Stimulated activated CD8-positive, alpha-beta memory T cell treated with anti-CD3 and anti-CD28 coated beads, Interleukin-4, amount 100 ng/mL, for 4 hours (primary cell): ENCODE measurements around the gene SPANXN5.
"Not testable (repeated sequence)": the region's sequence is repeated elsewhere in the genome, so short reads cannot be mapped to it uniquely, and the experiment has no call there.

Experiments used
- DNase-seq, 2 donors: peaks; one replicate each; pipeline ENCODE4 v3.0.0-alpha.2; 2020; ENCODE audit warnings: low read depth in 2 of 2, low spot score in 1 of 2

Gene SPANXN5

GRCh38 chrX:52797327-52797726, at the start of gene SPANXN5:
Gene SPANXN5 (minus strand): TSS chrX:52797427. CDS start chrX:52797348, 79 bp downstream.
- not testable (repeated sequence) for DNase-seq

DNA sequence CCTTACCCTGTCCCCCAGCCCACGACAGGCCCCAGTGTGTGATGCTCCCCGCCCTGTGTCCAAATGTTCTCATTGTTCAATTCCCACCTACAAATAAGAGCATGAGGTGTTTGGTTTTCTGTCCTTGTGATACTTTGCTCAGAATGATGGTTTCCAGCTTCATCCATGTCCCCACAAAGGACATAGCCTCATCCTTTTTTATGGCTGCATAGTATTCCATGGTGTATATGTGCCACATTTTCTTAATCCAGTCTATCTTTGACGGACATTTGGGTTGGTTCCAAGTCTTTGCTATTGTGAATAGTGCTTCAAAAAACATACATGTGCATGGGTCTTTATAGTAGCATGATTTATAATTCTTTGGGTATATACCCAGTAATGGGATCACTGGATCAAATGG, 46.4 kb upstream of the SPANXN5 start:
- not testable (repeated sequence) for DNase-seq

GRCh38 chrX:52839137-52839536, 41.9 kb upstream of the SPANXN5 start:
- no peak for DNase-seq

GRCh38 chrX:52830551-52830950, 33.3 kb upstream of the SPANXN5 start:
- DNase-seq = no peak

GRCh38 chrX:52824608-52825007, 27.4 kb upstream of the SPANXN5 start:
- no peak for DNase-seq

- no peak for DNase-seq
Observed at GRCh38 chrX:52821079-52821760, 24.0 kb upstream of the SPANXN5 start.

DNA sequence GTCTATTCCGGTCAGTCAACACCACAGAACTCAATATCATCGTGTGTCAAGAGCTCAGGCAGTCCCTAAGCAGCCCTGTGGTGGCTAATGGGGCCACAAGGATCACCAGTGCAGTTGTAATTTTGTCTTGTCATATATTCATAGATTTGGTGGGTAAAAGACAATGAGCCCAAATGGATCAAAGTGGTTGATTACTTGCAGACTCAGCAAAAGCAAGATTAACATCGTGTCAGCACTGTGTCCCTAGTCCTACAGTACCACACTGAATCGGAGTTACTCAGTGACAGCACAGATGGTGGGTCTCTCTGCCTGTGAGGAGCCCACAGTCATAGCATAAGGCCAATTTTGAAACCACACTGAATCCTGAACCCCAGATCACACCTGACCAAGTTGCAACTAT, 22.6 kb upstream of the SPANXN5 start:
- DNase-seq = no peak

DNA sequence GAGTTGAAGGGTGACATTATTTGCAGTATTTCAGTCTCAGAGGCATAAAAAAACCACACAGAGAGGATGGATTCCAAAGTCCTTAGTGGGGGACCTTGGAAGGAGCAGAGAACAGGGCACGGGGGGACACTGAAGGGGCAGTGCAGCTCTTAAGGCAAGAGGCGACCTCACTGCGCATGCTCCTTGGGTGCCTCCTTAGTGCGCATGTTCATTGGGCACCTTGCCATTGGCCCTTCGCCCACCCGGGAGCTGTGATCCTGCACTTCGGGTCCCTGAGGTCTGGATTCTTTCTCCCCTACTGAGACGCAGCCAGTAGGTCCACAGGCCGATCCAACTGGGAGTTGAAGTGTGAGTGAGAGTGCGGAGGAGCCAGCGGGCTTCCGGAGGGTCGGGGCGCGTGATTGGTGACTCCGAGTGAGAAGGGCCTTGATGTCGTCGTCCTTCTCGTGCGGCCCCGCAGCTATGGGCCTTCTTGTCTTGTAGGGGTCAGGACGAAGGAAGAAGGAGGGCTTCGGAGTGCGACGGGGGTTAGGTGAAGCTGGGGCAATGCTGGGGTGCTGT, 13.9 kb upstream of the SPANXN5 start, which contains the start of gene XAGE5:
TSS of gene XAGE5 (plus strand) at position 223 of the 561 bp plus-strand sequence. CDS start 1,280 bp downstream, outside the sequence.
- DNase-seq = no peak

DNA sequence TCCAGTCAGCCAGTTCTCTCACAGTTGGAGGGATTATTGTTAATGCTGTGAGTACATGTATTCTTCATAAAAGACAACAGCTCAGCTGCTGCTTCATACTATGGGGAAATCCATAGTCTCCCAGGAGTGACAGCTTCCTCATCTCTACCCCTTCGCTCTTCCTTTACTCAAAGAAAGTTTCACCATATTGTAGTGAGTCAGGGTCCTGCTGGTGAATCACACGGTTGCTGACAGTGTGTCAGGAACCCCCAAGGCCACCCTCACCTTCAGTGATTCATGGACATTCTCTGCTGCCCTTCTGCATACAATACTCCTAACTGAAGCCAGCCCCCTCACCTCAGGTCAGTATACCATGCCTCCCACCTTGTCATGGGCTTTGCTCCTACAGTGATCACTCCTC, 7.6 kb upstream of the SPANXN5 start:
- not testable (repeated sequence) for DNase-seq

DNA sequence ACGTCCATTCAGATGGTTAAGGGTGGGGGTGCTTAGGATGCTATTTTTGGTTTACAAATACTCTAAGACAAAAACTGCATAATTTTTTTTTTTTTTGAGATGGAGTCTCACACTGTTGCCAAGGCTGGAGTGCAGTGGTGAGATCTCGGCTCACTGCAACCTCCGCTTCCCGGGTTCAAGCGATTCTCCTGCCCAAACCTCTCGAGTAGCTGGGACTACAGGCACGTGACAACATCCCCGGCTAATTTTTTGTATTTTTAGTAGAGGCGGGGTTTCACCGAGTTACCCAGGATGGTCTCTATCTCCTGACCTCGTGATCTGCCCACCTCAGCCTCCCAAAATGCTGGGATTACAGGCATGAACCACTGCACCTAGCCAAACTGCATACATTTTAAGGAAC, 23.7 kb downstream of the SPANXN5 start:
- DNase-seq = not testable (repeated sequence)

DNA sequence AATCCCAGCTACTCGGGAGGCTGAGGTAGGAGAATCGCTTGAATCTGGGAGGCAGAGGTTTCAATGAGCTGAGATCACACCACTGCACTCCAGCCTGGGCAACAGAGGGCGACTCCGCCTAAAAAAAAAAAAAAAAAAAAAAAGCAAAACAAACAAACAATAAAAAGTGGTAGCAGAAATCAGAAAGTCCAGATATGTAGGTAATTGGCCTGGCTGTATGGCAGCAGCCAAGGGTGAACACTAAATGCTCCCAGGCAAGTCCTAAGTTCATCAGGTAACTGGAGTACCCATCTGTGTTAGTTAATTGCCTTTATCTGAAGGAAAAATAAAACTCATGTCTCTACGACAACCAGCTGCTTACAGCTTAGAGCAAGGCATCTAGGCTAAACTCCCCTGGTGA, 31.2 kb downstream of the SPANXN5 start:
- not testable (repeated sequence) for DNase-seq

DNA sequence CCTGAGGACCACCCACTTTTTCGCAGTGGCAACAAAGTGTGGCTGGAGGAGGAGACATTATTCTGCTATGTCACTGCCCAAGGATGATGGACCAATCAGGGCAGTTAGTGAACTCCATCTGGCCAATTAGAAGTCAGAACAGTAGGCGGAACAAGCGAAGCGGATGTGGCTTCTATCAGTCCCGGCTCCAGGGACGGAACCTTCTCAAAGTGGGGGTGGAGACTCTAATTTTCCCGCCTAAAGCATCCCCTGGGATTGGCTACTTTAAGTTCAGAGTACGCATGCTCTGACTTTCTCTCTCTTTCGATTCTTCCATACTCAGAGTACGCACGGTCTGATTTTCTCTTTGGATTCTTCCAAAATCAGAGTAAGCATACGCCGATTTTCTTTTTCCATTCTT, 46.3 kb downstream of the SPANXN5 start, which contains the start of gene SSX2B:
TSS of gene SSX2B (plus strand) at position 301 of the 400 bp plus-strand sequence. CDS start 1,429 bp downstream, outside the sequence.
- DNase-seq = not testable (repeated sequence)
